ENCODE measurements around the gene IL1RL2. TPM values are rescaled to one million over a fixed set of nuclear protein-coding genes. Genes with fewer than 3 reads are reported as not detected.

Gene IL1RL2
- total RNA-seq, 2 donors from 2014 or later = 1.4 to 3.8 TPM

GRCh38 chr2:102144128-102144527, 42.7 kb upstream of the IL1RL2 start:
- WGBS = 53% methylated on average over 4 of the region's 4 CpGs
- DNase-seq (ENCODE audit: low spot score) = peak; percentile 49
- peaks cover 5% of the 10 kb centered on the region for H3K4me1 ChIP-seq (replicated peaks)
- intact Hi-C loops (cut with DNase I) = no loop called here
- peak overlapping the region; percentile 67 to 75 for H3K4me3 ChIP-seq
- TF ChIP-seq POLR2AphosphoS5 (IDR thresholded peaks at IDR 0.05) (no peak), CTCF (IDR thresholded peaks at IDR 0.05) (no peak), POLR2A (IDR thresholded peaks at IDR 0.05) (no peak)
- H3K9me3 ChIP-seq = no peaks in the 10 kb centered on the region
- no peaks in the 10 kb centered on the region for H3K36me3 ChIP-seq
- H3K27me3 ChIP-seq (replicated peaks; ENCODE audit: insufficient read depth) = no peaks in the 10 kb centered on the region
- H3K27ac ChIP-seq = peak overlapping the region; percentile 98

- Histone ChIP-seq H3K9me3 (no peaks in the 10 kb centered on the region), H3K36me3 (no peaks in the 10 kb centered on the region), H3K4me3 (peak overlapping the region; percentile 8 to 67), H3K27me3 (replicated peaks; ENCODE audit: insufficient read depth) (no peaks in the 10 kb centered on the region), H3K27ac (peak overlapping the region; percentile 98), H3K4me1 (replicated peaks) (peaks cover 5% of the 10 kb centered on the region)
- TF ChIP-seq POLR2AphosphoS5 (IDR thresholded peaks at IDR 0.05) (no peak), POLR2A (IDR thresholded peaks at IDR 0.05) (no peak), CTCF (IDR thresholded peaks at IDR 0.05) (no peak)
- WGBS = 97% methylated on average over 4 of the region's 4 CpGs
- intact Hi-C loops (cut with DNase I) = no loop called here
- no peak for DNase-seq (ENCODE audit: low spot score)
Measured at GRCh38 chr2:102145107-102145506, 41.7 kb upstream of the IL1RL2 start.

- Histone ChIP-seq H3K27ac (peak overlapping the region; percentile 98), H3K27me3 (replicated peaks; ENCODE audit: insufficient read depth) (no peaks in the 10 kb centered on the region), H3K4me3 (peak overlapping the region in 1 of 2 donors; percentile 67), H3K4me1 (replicated peaks) (peaks cover 4% of the 10 kb centered on the region), H3K9me3 (no peaks in the 10 kb centered on the region), H3K36me3 (no peaks in the 10 kb centered on the region)
- no peak for DNase-seq (ENCODE audit: low spot score)
- 94% methylated on average over 4 of the region's 4 CpGs for WGBS
- TF ChIP-seq POLR2AphosphoS5 (IDR thresholded peaks at IDR 0.05) = no peak
- intact Hi-C loops (cut with DNase I) = no loop called here
Measured at GRCh38 chr2:102145934-102146333, 40.9 kb upstream of the IL1RL2 start.

- Histone ChIP-seq H3K27me3 (replicated peaks; ENCODE audit: insufficient read depth) (no peaks in the 10 kb centered on the region), H3K27ac (peak overlapping the region; percentile 98), H3K9me3 (no peaks in the 10 kb centered on the region), H3K36me3 (no peaks in the 10 kb centered on the region), H3K4me1 (replicated peaks) (peaks cover 2% of the 10 kb centered on the region), H3K4me3 (no peak overlapping the region)
- no peak for TF ChIP-seq POLR2AphosphoS5 (IDR thresholded peaks at IDR 0.05)
- no peak for TF ChIP-seq POLR2A (IDR thresholded peaks at IDR 0.05)
- no peak for TF ChIP-seq CTCF (IDR thresholded peaks at IDR 0.05)
- 89% methylated on average over 3 of the region's 3 CpGs for WGBS
- no peak for DNase-seq (ENCODE audit: low spot score)
- intact Hi-C loops (cut with DNase I) = no loop called here
Measured at GRCh38 chr2:102147935-102148334, 38.9 kb upstream of the IL1RL2 start.

GRCh38 chr2:102149243-102149642, 37.6 kb upstream of the IL1RL2 start:
- Histone ChIP-seq H3K27me3 (replicated peaks; ENCODE audit: insufficient read depth) (no peaks in the 10 kb centered on the region), H3K27ac (peak overlapping the region; percentile 52 to 98), H3K36me3 (no peaks in the 10 kb centered on the region), H3K9me3 (no peaks in the 10 kb centered on the region), H3K4me3 (no peak overlapping the region), H3K4me1 (replicated peaks) (peaks cover 3% of the 10 kb centered on the region)
- intact Hi-C loops (cut with DNase I) = no loop called here
- no peak for DNase-seq (ENCODE audit: low spot score)
- TF ChIP-seq POLR2A (IDR thresholded peaks at IDR 0.05) (no peak), POLR2AphosphoS5 (IDR thresholded peaks at IDR 0.05) (no peak), CTCF (IDR thresholded peaks at IDR 0.05) (no peak)
- WGBS = 75% methylated on average over 2 of the region's 2 CpGs
